ENCODE measurements around the gene GOLGA6C.

GOLGA6C gene

DNA sequence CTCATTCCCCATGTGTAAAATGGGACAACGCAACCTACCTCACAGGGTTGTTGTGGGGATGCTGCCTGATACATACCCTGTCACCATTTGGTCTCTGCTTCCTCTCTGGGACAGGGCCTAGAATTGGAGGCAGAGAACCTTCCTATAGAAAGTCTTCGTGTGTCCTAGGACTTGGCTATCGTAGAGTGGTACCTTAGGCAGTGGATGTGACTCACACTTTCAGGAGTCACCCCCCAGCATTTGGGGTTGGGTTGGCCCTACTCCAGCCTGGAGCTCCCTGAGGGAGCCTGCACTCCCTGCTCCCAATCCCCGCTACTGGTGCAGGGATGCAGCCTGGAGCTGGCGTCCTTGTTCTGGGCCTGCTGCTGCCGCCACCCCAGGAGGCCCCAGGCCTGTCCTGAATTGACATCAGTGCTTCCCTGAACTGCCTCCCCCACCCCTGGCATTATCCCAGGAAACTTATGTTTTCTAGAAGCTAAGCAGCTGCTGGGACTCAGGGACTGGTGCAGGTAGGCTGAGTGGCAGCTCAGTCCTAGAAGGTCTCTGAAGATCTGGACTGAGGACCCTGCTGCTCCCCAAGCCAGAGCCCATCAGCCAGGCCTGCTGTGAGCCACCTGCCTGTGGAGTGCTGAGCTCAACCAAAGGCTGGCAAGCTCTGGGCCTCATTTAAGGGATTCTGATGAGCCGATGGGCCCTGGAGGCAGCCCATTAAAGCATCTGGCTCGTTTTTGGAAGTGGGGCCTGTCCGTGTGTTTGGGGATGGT, 46.5 kb upstream of the GOLGA6C start:
- H3K79me2 ChIP-seq (ENCODE audit: insufficient read depth, low read depth): peaks cover 41% of the 10 kb centered on the region; the same call in 1 of the 2 replicates
- H3K9ac ChIP-seq: no peak overlapping the region
- no peak overlapping the region for H3K4me2 ChIP-seq
- no peak overlapping the region for H2AFZ ChIP-seq (ENCODE audit: low read depth)
- no peaks in the 10 kb centered on the region for H3K27me3 ChIP-seq (ENCODE audit: insufficient read depth, low read depth)
- no peak overlapping the region for H3K4me3 ChIP-seq (IDR thresholded peaks at IDR 0.05; ENCODE audit: insufficient read depth, low read depth, low read length)
- TF ChIP-seq, protein P1, sequence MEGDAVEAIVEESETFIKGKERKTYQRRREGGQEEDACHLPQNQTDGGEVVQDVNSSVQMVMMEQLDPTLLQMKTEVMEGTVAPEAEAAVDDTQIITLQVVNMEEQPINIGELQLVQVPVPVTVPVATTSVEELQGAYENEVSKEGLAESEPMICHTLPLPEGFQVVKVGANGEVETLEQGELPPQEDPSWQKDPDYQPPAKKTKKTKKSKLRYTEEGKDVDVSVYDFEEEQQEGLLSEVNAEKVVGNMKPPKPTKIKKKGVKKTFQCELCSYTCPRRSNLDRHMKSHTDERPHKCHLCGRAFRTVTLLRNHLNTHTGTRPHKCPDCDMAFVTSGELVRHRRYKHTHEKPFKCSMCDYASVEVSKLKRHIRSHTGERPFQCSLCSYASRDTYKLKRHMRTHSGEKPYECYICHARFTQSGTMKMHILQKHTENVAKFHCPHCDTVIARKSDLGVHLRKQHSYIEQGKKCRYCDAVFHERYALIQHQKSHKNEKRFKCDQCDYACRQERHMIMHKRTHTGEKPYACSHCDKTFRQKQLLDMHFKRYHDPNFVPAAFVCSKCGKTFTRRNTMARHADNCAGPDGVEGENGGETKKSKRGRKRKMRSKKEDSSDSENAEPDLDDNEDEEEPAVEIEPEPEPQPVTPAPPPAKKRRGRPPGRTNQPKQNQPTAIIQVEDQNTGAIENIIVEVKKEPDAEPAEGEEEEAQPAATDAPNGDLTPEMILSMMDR (conservative IDR thresholded peaks at IDR 0.05; ENCODE audit: low read depth, low read length): no peak
- H3K36me3 ChIP-seq (ENCODE audit: insufficient read depth): peaks cover 3% of the 10 kb centered on the region; the same call in 1 of the 2 replicates
- H4K20me1 ChIP-seq (ENCODE audit: insufficient read depth): peaks cover 22% of the 10 kb centered on the region
- H3K27ac ChIP-seq: no peak overlapping the region
- no peaks in the 10 kb centered on the region for H3K4me1 ChIP-seq (ENCODE audit: low read depth, poor library complexity, severe bottlenecking)

DNA sequence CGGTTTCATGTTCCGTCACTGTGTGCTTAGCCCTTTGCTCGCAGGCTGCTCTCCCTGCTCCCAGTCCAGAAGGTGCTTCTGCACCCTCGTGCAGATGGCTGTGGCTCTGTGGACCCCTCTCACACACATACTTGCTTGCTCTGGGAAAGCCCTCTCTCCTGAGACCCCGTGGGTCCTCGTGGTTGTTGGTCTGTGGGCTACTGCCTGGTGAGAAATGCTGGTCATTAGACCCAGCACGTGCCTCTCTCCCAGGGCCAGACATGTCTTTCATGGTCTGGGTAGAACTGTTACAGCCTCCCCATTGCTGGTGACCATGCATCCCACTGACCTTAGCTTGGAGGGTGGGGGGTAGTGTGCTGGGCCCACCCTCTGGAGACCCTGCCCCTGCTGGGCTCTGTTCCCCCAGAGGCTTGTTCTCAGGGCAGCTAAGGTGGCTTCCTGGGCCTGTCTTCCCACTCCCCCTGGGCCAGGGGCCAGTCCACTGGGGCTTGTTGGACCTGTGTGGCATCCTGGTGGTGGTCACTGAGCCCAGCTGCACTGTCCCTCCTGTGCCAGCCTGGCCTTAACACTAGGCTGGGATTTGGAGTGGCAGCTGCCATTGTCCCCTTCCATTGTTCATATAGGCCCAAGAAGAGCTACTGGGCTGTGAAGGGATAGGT, 45.8 kb upstream of the GOLGA6C start:
- Histone ChIP-seq H3K4me1 (ENCODE audit: low read depth, poor library complexity, severe bottlenecking) (no peaks in the 10 kb centered on the region), H3K27ac (no peak overlapping the region), H3K4me2 (no peak overlapping the region), H4K20me1 (ENCODE audit: insufficient read depth) (peaks cover 22% of the 10 kb centered on the region), H3K27me3 (ENCODE audit: insufficient read depth, low read depth) (no peaks in the 10 kb centered on the region), H2AFZ (ENCODE audit: low read depth) (no peak overlapping the region), H3K79me2 (ENCODE audit: insufficient read depth, low read depth) (peaks cover 36% of the 10 kb centered on the region; the same call in 1 of the 2 replicates), H3K36me3 (ENCODE audit: insufficient read depth) (peaks cover 3% of the 10 kb centered on the region; the same call in 1 of the 2 replicates), H3K9ac (no peak overlapping the region), H3K4me3 (IDR thresholded peaks at IDR 0.05; ENCODE audit: insufficient read depth, low read depth, low read length) (no peak overlapping the region)
- TF ChIP-seq, protein P1 (conservative IDR thresholded peaks at IDR 0.05; ENCODE audit: low read depth, low read length): no peak

DNA sequence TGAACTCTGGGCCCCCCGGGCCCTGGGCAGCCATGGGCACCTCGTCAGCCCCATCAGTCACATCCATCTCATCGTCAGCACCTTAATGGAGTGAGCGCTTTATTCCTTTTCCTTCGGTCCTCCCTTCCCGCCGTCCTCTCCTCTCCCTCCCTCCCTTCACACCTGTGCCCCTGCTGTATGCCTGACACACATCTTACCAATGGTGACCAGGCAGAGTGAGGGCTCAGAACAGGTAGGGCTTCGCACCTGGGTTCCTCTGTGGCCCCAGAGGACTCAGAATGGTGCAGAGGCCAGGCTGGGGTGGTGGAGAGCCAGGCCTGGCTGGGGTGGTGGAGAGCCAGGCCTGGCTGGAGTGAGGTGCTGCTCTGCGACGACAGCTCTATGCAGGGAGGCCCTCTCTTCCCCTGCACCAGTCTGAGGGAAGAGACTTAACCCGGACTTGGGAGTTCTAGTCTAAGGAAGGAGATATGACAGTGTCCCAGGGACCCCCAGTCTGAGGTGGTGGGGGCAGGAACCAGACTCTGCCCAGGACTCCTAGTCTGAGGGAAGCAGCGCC, 44.8 kb upstream of the GOLGA6C start:
- Histone ChIP-seq H2AFZ (ENCODE audit: low read depth) (no peak overlapping the region), H3K27ac (no peak overlapping the region), H3K36me3 (ENCODE audit: insufficient read depth) (peaks cover 3% of the 10 kb centered on the region; the same call in 1 of the 2 replicates), H4K20me1 (ENCODE audit: insufficient read depth) (peaks cover 19% of the 10 kb centered on the region), H3K4me2 (no peak overlapping the region), H3K9ac (no peak overlapping the region), H3K79me2 (ENCODE audit: insufficient read depth, low read depth) (peaks cover 26% of the 10 kb centered on the region; the same call in 1 of the 2 replicates), H3K27me3 (ENCODE audit: insufficient read depth, low read depth) (no peaks in the 10 kb centered on the region), H3K4me1 (ENCODE audit: low read depth, poor library complexity, severe bottlenecking) (no peaks in the 10 kb centered on the region), H3K4me3 (IDR thresholded peaks at IDR 0.05; ENCODE audit: insufficient read depth, low read depth, low read length) (no peak overlapping the region)
- TF ChIP-seq, protein P1 (conservative IDR thresholded peaks at IDR 0.05; ENCODE audit: low read depth, low read length): no peak

DNA sequence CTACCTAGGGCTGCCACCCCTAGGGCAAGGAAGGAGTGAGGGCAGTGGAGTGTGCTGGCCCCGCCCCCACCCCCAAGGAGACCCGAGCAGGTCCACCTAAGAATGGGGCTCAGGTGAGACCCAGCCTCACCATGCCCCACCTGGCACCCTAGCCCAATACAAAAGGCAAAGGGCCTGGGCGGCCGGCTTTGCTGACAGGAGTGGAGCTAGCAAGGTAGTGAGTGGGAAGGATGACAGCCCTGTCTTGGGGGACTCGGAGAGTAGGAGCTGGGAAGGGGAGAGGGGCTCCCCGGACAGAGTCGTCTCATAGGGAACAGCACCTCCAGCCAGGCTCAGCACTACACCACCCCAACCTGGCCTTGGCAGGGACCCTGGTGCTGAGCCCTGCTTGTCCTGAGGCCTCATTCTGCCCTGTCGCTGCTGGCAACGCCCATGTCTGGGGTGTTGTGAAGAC, 44.3 kb upstream of the GOLGA6C start:
- Histone ChIP-seq H3K27ac (no peak overlapping the region), H3K79me2 (ENCODE audit: insufficient read depth, low read depth) (peaks cover 21% of the 10 kb centered on the region; the same call in 1 of the 2 replicates), H3K36me3 (ENCODE audit: insufficient read depth) (peaks cover 3% of the 10 kb centered on the region; the same call in 1 of the 2 replicates), H3K4me3 (IDR thresholded peaks at IDR 0.05; ENCODE audit: insufficient read depth, low read depth, low read length) (no peak overlapping the region), H3K9ac (no peak overlapping the region), H3K4me2 (no peak overlapping the region), H3K27me3 (ENCODE audit: insufficient read depth, low read depth) (no peaks in the 10 kb centered on the region), H3K4me1 (ENCODE audit: low read depth, poor library complexity, severe bottlenecking) (no peaks in the 10 kb centered on the region), H4K20me1 (ENCODE audit: insufficient read depth) (peaks cover 15% of the 10 kb centered on the region), H2AFZ (ENCODE audit: low read depth) (no peak overlapping the region)
- TF ChIP-seq, protein P1 (conservative IDR thresholded peaks at IDR 0.05; ENCODE audit: low read depth, low read length): no peak
